Dendritic cell treated with granulocyte-macrophage colony-stimulating factor and Interleukin-4, amounts not matched to agents 40 ng/mL and 50 ng/mL, for 4 days (primary cell): ENCODE data around the gene CAGE1.
"Not testable (repeated sequence)": the region's sequence is repeated elsewhere in the genome, so short reads cannot be mapped to it uniquely, and the experiment has no call there.

Experiments used
- H3K27ac Mint-ChIP-seq: one replicate; pipeline ENCODE4 v1.8.0; 2022; ENCODE audit warnings: mild to moderate bottlenecking, mixed read lengths
- H3K27me3 Mint-ChIP-seq: one replicate; pipeline ENCODE4 v1.8.0; 2022; ENCODE audit warnings: mild to moderate bottlenecking, mixed read lengths
- H3K36me3 Mint-ChIP-seq: one replicate; pipeline ENCODE4 v1.8.0; 2022; ENCODE audit warnings: low read depth, mixed read lengths
- H3K4me1 Mint-ChIP-seq: one replicate; pipeline ENCODE4 v1.8.0; 2022; ENCODE audit warnings: low read depth, mixed read lengths
- H3K4me3 Mint-ChIP-seq: one replicate; pipeline ENCODE4 v1.8.0; 2022; ENCODE audit warnings: mild to moderate bottlenecking, moderate library complexity, mixed read lengths
- H3K9me3 Mint-ChIP-seq: one replicate; pipeline ENCODE4 v1.8.0; 2022; ENCODE audit warnings: mixed read lengths
- intact Hi-C: fragments of 100-400 bp; cut with micrococcal nuclease; formaldehyde crosslinking; loops from one replicate; pipeline ENCODE4 v1.15.0; 2022

Gene CAGE1

GRCh38 chr6:7315948-7316365 lies 73.6 kb downstream of the CAGE1 start:
- intact Hi-C loops: no loop called here
- Mint-ChIP-seq H3K27me3 (no peaks in the 10 kb centered on the region), H3K4me3 (no peak overlapping the region), H3K4me1 (peaks cover 33% of the 10 kb centered on the region), H3K9me3 (no peaks in the 10 kb centered on the region), H3K36me3 (peaks cover 12% of the 10 kb centered on the region), H3K27ac (no peak overlapping the region)

DNA sequence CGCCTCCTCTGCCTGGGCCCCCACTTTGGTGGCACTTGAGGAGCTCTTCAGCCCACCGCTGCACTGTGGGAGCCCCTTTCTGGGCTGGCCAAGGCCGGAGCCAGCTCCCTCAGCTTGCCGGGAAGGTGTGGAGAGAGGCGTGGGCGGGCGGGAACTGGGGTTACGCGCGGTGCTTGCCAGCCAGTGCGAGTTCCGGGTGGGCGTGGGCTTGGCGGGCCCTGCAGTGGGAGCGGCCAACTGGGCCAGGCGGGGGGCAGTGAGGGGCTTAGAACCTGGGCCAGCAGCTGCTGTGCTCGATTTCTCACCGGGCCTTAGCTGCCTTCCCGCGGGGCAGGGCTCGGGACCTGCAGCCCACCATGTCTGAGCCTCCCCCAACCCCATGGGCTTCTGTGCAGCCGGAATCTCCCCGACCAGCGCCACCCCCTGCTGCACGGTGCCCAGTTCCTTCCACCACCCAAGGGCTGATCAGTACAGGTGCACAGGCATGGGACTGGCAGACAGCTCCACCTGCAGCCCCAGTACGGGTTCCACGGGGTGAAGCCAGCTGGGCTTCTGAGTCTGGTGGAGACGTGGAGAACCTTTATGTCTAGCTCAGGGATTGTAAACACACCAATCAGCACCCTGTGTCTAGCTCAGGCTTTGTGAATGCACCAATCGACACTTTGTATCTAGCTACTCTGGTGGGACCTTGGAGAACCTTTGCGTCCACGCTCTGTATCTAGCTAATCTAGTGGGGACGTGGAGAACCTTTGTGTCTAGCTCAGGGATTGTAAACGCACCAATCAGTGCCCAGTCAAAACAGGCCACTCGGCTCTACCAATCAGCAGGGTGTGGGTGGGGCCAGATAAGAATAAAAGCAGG lies 74.2 kb downstream of the CAGE1 start:
- H3K9me3 Mint-ChIP-seq, intact Hi-C loops: not testable (repeated sequence)
- H3K27ac Mint-ChIP-seq: peak overlapping the region; percentile 90

GRCh38 chr6:7314414-7314813 lies 75.1 kb downstream of the CAGE1 start:
- H3K4me3 Mint-ChIP-seq: no peak overlapping the region
- intact Hi-C loops: loop anchor here (5.0 kb wide), 1 partner anchor 303 kb away; no protein-coding TSS in a partner anchor
- peak overlapping the region; percentile 90 for H3K27ac Mint-ChIP-seq

More for the DNA sequence above, 74.2 kb downstream of the CAGE1 start:
- H3K27me3 Mint-ChIP-seq, H3K4me3 Mint-ChIP-seq: not testable (repeated sequence)
- peaks cover 36% of the 10 kb centered on the region for H3K4me1 Mint-ChIP-seq
- peaks cover 13% of the 10 kb centered on the region for H3K36me3 Mint-ChIP-seq

GRCh38 chr6:7313505-7314165 lies 75.9 kb downstream of the CAGE1 start:
- Mint-ChIP-seq H3K27ac (peak overlapping the region; percentile 90), H3K27me3 (no peaks in the 10 kb centered on the region), H3K36me3 (peaks cover 30% of the 10 kb centered on the region), H3K4me3 (peak overlapping the region; percentile 93), H3K4me1 (peaks cover 45% of the 10 kb centered on the region), H3K9me3 (no peaks in the 10 kb centered on the region)
- intact Hi-C loops: loop anchor here (1.0 to 5.0 kb wide), 2 partner anchors 76 to 304 kb away; partner anchors contain the start of genes CAGE1 and RIOK1

More at GRCh38 chr6:7314414-7314813, 75.1 kb downstream of the CAGE1 start:
- no peaks in the 10 kb centered on the region for H3K27me3 Mint-ChIP-seq
- H3K9me3 Mint-ChIP-seq: no peaks in the 10 kb centered on the region
- H3K4me1 Mint-ChIP-seq: peaks cover 39% of the 10 kb centered on the region
- peaks cover 22% of the 10 kb centered on the region for H3K36me3 Mint-ChIP-seq

- Mint-ChIP-seq H3K4me3 (peak within 1 kb of the TSS; percentile 93), H3K36me3 (peaks cover 38% of the 10 kb centered on the region), H3K9me3 (no peaks in the 10 kb centered on the region), H3K27ac (peak within 1 kb of the TSS; percentile 90), H3K27me3 (no peaks in the 10 kb centered on the region), H3K4me1 (peaks cover 50% of the 10 kb centered on the region)
- intact Hi-C loops: loop anchor here (1.0 to 5.0 kb wide), 2 partner anchors 76 to 304 kb away; partner anchors contain the start of genes CAGE1 and RIOK1
Observed at GRCh38 chr6:7312616-7313504, 76.7 kb downstream of the CAGE1 start, which contains the start of gene SSR1. Gene SSR1, minus strand, starts transcription at chr6:7313199. Its CDS starts 79 bp downstream, at chr6:7313120.

- intact Hi-C loops: loop anchor here (5.0 kb wide), 1 partner anchor 305 kb away; no protein-coding TSS in a partner anchor
- peak overlapping the region; percentile 90 for H3K27ac Mint-ChIP-seq
- H3K9me3 Mint-ChIP-seq: no peaks in the 10 kb centered on the region
- H3K4me3 Mint-ChIP-seq: peak overlapping the region; percentile 93
- peaks cover 55% of the 10 kb centered on the region for H3K4me1 Mint-ChIP-seq
- no peaks in the 10 kb centered on the region for H3K27me3 Mint-ChIP-seq
- peaks cover 46% of the 10 kb centered on the region for H3K36me3 Mint-ChIP-seq
Observed at GRCh38 chr6:7311917-7312615, 77.5 kb downstream of the CAGE1 start.

DNA sequence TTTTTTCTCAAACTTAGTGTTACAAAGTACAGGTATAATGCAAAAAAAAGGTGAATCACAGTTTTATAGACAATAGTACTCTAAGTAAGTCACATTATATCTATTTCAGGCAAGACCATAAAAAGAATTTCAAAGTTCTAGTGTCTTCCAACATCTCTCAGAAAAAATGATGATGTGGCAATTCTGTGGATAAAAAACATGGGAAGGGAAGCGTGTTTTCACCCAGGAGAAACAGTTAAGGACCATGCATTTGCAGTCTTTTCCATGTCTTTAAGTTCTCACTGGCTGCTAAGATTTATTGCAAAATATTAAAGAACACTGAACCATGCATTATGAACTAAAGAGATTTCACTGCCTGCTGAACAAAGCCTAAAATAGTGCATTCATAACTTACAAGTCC lies 78.4 kb downstream of the CAGE1 start:
- Mint-ChIP-seq H3K4me3 (no peak overlapping the region), H3K27me3 (no peaks in the 10 kb centered on the region), H3K27ac (no peak overlapping the region), H3K4me1 (peaks cover 55% of the 10 kb centered on the region), H3K9me3 (no peaks in the 10 kb centered on the region), H3K36me3 (peaks cover 54% of the 10 kb centered on the region)
- intact Hi-C loops: loop anchor here (5.0 kb wide), 1 partner anchor 306 kb away; no protein-coding TSS in a partner anchor

DNA sequence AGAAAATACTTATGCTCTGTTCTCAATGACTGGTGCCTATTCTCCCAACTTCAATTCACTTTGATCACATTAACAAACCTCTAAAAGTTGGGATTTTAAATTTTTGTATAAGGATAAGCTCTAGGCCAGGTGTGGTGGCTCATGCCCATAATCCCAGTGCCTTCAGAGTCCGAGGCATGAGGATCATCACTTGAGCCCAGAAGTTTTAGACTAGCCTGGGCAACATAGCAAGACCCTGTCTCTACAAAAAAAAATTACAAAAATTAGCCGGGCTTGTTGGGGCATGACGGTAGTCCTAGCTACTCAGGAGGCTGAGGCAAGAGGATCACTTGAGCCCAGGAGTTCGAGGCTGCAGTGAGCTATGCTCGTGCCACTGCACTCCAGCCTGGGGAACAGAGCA lies 80.5 kb downstream of the CAGE1 start:
- H3K4me1 Mint-ChIP-seq: peaks cover 60% of the 10 kb centered on the region
- no peak overlapping the region for H3K4me3 Mint-ChIP-seq
- H3K27me3 Mint-ChIP-seq: no peaks in the 10 kb centered on the region
- H3K9me3 Mint-ChIP-seq: no peaks in the 10 kb centered on the region
- H3K27ac Mint-ChIP-seq: peak overlapping the region; percentile 76
- intact Hi-C loops: loop anchor here (5.0 kb wide), 1 partner anchor 283 kb away; the partner anchor contains the start of gene SNRNP48
- peaks cover 75% of the 10 kb centered on the region for H3K36me3 Mint-ChIP-seq

DNA sequence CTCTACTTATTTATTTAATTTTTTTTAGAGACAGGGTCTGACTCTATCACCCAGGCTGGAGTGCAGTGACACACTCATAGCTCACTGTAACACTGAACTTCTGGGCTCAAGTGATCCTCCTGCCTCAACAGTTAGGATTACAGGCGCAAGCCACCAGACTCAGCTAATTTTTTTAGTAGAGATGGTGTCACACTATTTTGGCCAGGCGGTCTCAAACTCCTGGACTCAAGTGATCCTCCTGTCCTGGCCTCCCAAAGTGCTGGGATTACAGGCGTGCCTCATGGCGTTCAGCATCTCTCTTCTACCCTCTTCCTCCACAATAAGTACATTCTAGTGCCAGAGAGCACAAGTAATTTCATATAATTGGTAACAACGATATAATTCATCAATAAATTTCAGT lies 82.0 kb downstream of the CAGE1 start:
- H3K36me3 Mint-ChIP-seq: peaks cover 84% of the 10 kb centered on the region
- no peaks in the 10 kb centered on the region for H3K9me3 Mint-ChIP-seq
- peaks cover 53% of the 10 kb centered on the region for H3K4me1 Mint-ChIP-seq
- H3K27me3 Mint-ChIP-seq: no peaks in the 10 kb centered on the region
- H3K4me3 Mint-ChIP-seq: no peak overlapping the region
- intact Hi-C loops: loop anchor here (5.0 kb wide), 1 partner anchor 285 kb away; the partner anchor contains the start of gene SNRNP48
- H3K27ac Mint-ChIP-seq: no peak overlapping the region

GRCh38 chr6:7304821-7305220 lies 84.7 kb downstream of the CAGE1 start:
- peak overlapping the region; percentile 13 for H3K27ac Mint-ChIP-seq
- H3K4me1 Mint-ChIP-seq: peaks cover 44% of the 10 kb centered on the region
- H3K27me3 Mint-ChIP-seq: no peaks in the 10 kb centered on the region
- no peaks in the 10 kb centered on the region for H3K9me3 Mint-ChIP-seq
- intact Hi-C loops: loop anchor here (5.0 kb wide), 1 partner anchor 287 kb away; the partner anchor contains the start of gene SNRNP48
- peaks cover 99% of the 10 kb centered on the region for H3K36me3 Mint-ChIP-seq
- H3K4me3 Mint-ChIP-seq: no peak overlapping the region

DNA sequence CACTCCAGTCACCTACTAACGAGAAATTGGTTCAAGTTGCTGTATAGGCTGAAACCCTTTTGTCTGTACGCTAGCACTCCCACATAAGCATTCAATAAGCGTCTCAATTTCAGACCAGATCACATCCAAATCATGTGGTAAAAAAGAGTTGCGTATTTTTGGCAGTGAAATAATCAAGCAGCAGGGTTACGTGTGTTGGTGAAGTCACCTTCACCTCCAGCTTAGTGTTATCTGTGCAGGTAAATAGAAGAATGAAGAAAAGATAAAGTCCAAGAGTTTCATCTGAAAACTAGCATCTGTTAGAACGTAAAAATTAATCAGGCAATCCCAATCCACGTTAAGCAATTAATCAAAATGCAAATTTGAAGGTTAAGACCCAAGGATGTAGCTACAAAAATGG lies 87.8 kb downstream of the CAGE1 start:
- Mint-ChIP-seq H3K9me3 (no peaks in the 10 kb centered on the region), H3K27ac (no peak overlapping the region), H3K4me1 (peaks cover 19% of the 10 kb centered on the region), H3K27me3 (no peaks in the 10 kb centered on the region), H3K4me3 (no peak overlapping the region), H3K36me3 (peaks cover 99% of the 10 kb centered on the region)
- intact Hi-C loops: no loop called here

- H3K4me3 Mint-ChIP-seq: no peak overlapping the region
- no peaks in the 10 kb centered on the region for H3K27me3 Mint-ChIP-seq
- peaks cover 99% of the 10 kb centered on the region for H3K36me3 Mint-ChIP-seq
- intact Hi-C loops: no loop called here
- H3K9me3 Mint-ChIP-seq: no peaks in the 10 kb centered on the region
- H3K4me1 Mint-ChIP-seq: peaks cover 19% of the 10 kb centered on the region
- H3K27ac Mint-ChIP-seq: no peak overlapping the region
Observed at GRCh38 chr6:7300926-7301325, 88.6 kb downstream of the CAGE1 start.

GRCh38 chr6:7298113-7298512 lies 91.4 kb downstream of the CAGE1 start:
- Mint-ChIP-seq H3K27ac (no peak overlapping the region), H3K4me3 (no peak overlapping the region), H3K36me3 (peaks cover 87% of the 10 kb centered on the region), H3K27me3 (no peaks in the 10 kb centered on the region), H3K4me1 (peaks cover 5% of the 10 kb centered on the region), H3K9me3 (no peaks in the 10 kb centered on the region)
- intact Hi-C loops: no loop called here
